A549 treated with Hydrocortisone at 1 μM for 4 hours (cell line): Measurements from ENCODE around the gene IMP4. TPM values are rescaled to one million over a fixed set of nuclear protein-coding genes. Genes with fewer than 3 reads are reported as not detected.

Source experiments
- total RNA-seq: library from RNA; stranded (reverse); fragments of 200-300 nt; extraction: Qiagen RNA extraction; gene quantifications from 5 replicates; pipeline ENCODE4 v1.2.3, GENCODE V29; 2022

IMP4 gene
- 139 to 176 TPM (median 158 TPM) in 5 replicates for total RNA-seq

DNA sequence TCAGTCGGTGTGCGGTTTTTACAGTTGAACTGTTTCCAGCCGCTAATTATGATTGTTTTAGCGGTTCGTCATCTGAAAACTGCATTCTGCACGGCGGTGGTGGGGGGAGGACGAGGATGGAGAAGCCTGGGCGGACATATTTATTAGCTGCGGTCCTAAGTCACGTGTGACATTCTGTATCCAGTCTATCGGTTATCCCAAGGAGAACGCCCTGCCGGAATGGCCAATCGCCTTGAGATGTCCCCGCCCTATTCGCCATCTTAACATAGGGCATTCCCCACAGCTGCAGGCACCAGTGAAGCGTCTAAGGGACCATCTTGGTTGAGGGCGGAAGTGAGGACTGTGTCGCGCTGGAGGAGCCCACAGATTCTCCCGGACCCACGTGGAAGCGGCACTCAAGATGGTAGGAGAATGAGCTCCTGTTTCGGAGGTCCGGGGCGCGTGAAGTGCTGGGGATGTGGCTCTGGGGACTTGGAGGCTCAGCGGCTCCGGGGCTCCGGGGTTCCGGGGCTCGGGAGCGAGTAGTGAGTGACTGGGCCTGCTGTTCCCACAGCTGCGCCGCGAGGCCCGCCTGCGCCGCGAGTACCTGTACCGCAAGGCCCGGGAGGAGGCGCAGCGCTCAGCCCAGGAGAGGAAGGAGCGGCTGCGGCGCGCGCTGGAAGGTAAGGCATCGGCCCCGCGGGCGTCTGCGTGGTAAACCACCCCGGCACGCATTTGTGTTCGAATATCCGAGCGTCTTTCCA lies at the start of gene IMP4:
TSS of gene IMP4 (plus strand) at position 365 of the 743 bp plus-strand sequence. CDS start at position 401, 36 bp downstream.

GRCh38 chr2:130355578-130356431 lies 13.1 kb downstream of the IMP4 start, which contains the start of gene PTPN18:
TSS of gene PTPN18 (plus strand) at chr2:130356056. CDS start at chr2:130356108, 52 bp downstream.

Other genes with a start within 250 kb of the IMP4 start
- gene POTEF, start 213.7 kb upstream of the IMP4 start, total RNA-seq, result not detected in 5 replicates
- 4.2 to 6.9 TPM (median 6.5 TPM) in 5 replicates for gene CCDC74B, start 197.8 kb upstream of the IMP4 start, total RNA-seq
- gene SMPD4, start 161.3 kb upstream of the IMP4 start, total RNA-seq, result 75.3 to 80.3 TPM (median 77.0 TPM) in 5 replicates
- 222 to 450 TPM (median 414 TPM) in 5 replicates for gene MZT2B, start 160.6 kb upstream of the IMP4 start, total RNA-seq
- gene TUBA3E, start 144.5 kb upstream of the IMP4 start, total RNA-seq, result 3.0 to 4.6 TPM (median 4.2 TPM) in 5 replicates
- gene PTPN18, start 13.2 kb downstream of the IMP4 start, total RNA-seq, result 27.1 to 30.5 TPM (median 29.6 TPM) in 5 replicates
- 0.01 TPM in 1 of 5 replicates, not detected in the others for gene POTEI, start 166.4 kb downstream of the IMP4 start, total RNA-seq
- gene CFC1B, start 178.3 kb downstream of the IMP4 start, total RNA-seq, result not detected in 5 replicates